Mononuclear cell (primary cell): ENCODE results near the gene TNFSF10. TPM values are rescaled to one million over a fixed set of nuclear protein-coding genes. Genes with fewer than 3 reads are reported as not detected.
"Not testable (repeated sequence)": the region's sequence is repeated elsewhere in the genome, so short reads cannot be mapped to it uniquely, and the experiment has no call there.

ENCODE experiments used
- H3K27me3 ChIP-seq: 2 replicates; pipeline ENCODE4 v1.6.0; 2011; ENCODE audit warnings: low read length, control low read depth; ENCODE audit not compliant: insufficient read depth
- H3K4me1 ChIP-seq: 2 replicates; pipeline ENCODE4 v1.5.1; 2011; ENCODE audit warnings: mild to moderate bottlenecking, low read length, control low read depth; ENCODE audit not compliant: insufficient read depth
- H3K4me3 ChIP-seq: 2 replicates; pipeline ENCODE4 v1.5.1; 2011; ENCODE audit warnings: mild to moderate bottlenecking, low read length, moderate library complexity
- H3K9me3 ChIP-seq: 2 replicates; pipeline ENCODE4 v1.5.1; 2011; ENCODE audit warnings: low read depth, mild to moderate bottlenecking, control low read depth, low read length
- total RNA-seq: library from RNA; depleted of rRNA; stranded (reverse); fragments of >200 nt; gene quantifications from one replicate; pipeline ENCODE4 v1.2.3, GENCODE V29; 2012

The TNFSF10 gene
- total RNA-seq, 1 donor, result 20.6 TPM

DNA sequence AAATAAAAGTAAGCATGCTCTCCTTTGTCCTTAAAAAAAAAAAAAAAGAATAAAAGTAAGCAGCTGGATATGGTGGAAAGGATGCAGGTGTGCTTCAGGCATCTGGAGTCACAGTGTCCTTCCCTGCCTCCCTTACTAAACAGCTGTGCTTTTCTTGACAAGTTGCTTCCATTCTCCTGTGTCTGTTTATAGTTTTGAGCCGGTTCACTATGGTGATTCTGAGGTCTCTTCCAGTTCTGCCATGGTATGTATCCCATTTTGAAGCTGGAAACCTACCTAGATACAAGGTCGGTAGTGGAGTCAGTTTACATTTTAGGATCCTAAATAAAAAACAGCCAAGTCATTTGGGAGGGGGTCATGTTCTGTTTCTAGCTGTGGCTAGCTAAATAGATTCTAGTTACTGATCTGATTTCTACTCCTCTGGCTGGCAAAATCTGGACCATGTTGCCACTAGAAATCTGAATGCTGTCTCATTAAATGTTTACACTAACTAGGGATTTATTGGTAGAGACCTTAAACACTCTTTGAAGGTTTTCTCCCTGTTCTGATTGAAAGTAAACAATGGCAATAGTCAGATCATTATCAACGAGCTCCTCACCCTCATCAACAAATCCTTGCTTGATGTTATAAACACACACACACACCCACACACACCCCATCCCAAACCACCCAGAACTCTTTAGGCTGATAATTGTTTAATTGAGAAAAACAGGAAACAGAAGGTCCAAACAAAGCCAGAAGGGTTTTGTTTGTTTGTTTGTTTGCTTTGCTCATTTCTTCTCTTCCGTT lies 7.9 kb downstream of the TNFSF10 start:
- H3K4me3 ChIP-seq, result no peak overlapping the region
- no peaks in the 10 kb centered on the region for H3K27me3 ChIP-seq
- H3K4me1 ChIP-seq, result peaks cover 95% of the 10 kb centered on the region
- H3K9me3 ChIP-seq, result no peaks in the 10 kb centered on the region

DNA sequence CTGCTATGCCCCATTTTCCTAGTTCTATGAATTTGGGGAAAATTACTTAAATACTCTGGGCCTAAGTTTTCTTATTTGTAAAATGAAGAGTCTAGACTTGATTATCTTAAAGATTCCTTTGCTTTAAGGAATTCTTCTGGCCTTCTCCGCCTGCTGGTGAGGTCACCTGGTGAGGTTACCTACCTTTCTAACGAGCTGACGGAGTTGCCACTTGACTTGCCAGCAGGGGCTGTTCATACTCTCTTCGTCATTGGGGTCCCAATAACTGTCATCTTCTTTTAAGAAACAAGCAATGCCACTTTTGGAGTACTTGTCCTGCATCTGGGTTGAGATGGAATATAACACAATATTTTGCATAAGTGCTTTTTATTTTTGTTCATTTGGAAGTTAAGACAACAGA lies 8.6 kb downstream of the TNFSF10 start:
- Histone ChIP-seq H3K4me3 (no peak overlapping the region), H3K9me3 (no peaks in the 10 kb centered on the region), H3K4me1 (peaks cover 91% of the 10 kb centered on the region), H3K27me3 (no peaks in the 10 kb centered on the region)

DNA sequence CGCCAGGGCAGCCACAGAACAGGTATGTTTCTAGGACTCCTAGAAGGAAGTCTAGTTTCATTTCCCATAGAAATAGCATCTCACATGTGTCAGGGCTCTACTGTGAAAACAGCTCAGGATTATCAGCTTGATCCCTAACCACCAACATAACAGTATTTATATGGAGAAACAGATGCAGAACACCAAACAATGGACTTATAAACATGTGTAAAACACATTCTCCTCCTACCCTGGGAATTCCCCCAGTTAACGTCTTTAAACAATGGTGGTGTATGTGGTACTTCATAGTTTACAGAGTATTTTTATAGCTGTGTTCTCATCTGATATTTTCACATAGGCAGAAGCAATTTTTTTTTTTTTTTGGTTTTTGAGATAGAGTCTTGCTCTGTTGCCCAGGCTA lies 9.7 kb downstream of the TNFSF10 start:
- H3K4me3 ChIP-seq, result no peak overlapping the region
- H3K27me3 ChIP-seq, result no peaks in the 10 kb centered on the region
- H3K9me3 ChIP-seq, result no peaks in the 10 kb centered on the region
- peaks cover 83% of the 10 kb centered on the region for H3K4me1 ChIP-seq

DNA sequence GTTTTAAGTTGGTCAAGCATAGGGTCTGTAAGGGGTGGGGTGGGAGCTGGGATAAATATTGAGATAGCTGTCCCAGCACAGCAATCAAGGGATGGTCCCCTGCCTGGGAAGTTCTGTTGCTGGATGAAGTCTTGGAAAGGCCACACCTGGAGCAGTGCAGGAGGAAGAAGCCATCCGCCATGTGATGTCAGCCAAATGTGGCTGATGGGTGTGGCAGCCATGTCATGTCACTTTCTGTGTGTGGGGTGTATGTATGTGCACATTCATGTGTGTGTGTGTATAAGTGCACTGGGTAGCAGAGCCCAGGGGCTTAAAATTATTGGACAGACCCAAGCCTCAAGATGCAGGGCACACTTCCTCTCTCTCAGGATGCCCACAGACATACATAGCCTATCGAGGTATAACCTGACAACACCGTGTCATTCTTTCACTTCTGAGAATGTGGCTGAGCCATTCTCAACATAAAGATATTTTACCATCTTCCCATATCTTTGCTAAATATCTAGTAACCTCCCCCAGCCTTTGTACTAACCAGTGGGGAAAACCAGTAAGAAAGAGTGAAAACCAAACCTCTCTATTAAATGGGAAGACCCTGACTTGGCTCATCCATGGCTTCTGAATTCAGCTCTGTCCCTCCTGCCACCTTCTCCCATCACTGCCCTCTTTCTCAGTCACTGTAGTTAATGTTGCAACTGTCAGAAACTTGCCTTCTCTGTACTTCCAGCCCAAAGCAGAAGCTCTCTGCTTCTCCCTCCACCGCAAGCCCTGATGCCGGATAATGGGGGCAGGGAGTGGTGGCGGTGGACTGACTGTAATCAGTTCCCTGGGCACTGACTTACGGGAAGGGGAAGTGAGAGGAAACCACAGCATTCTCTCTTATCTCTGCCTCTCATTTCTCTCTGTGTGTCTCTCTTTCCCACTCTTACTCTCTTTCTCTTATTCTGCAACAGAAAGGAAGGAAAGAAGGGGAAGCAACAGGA lies 11.2 kb downstream of the TNFSF10 start:
- Histone ChIP-seq H3K9me3 (no peaks in the 10 kb centered on the region), H3K4me3 (peak overlapping the region; percentile 5), H3K27me3 (no peaks in the 10 kb centered on the region), H3K4me1 (peaks cover 70% of the 10 kb centered on the region)

DNA sequence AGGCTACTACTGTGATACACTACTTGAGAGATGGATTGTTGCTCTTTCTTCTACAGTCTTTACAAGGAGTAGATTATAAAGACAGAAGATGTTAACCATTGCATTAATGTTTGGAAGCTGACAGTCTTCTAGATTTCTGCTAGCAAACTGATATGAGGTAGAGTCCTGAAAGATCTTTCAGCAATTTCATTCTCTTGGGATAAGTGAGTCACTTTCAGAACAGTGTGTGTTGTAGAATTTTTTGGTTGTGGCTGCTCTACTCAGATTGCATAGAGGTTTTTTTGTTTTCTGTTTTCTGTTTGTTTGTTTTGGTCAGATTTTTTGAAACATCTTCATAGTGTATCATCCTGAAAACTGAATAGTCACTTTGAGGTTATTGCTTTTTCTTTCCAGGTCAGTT lies 17.1 kb downstream of the TNFSF10 start:
- Histone ChIP-seq H3K27me3 (no peaks in the 10 kb centered on the region), H3K9me3 (peaks cover 6% of the 10 kb centered on the region), H3K4me3 (no peak overlapping the region), H3K4me1 (peaks cover 10% of the 10 kb centered on the region)

DNA sequence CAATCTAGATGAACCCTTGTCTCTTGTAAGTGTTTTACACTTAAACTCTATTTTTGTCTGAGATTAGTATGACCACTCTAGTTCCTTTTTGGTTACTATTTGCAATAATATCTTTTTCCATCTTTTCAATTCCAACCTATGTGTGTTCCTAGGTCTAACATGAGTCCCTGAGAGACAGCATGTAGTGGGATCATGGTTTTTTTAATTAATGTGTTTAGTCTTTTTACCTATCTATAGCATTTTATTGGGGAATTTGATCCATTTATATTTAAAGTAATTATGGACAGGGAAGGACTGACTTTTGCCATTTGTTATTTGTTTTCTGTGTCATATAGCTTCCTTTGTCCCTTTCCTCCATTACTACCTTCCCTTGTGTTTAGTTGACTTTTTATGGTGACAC lies 21.7 kb downstream of the TNFSF10 start:
- peaks cover 6% of the 10 kb centered on the region for H3K9me3 ChIP-seq
- H3K27me3 ChIP-seq, result no peaks in the 10 kb centered on the region
- H3K4me3 ChIP-seq, result no peak overlapping the region
- H3K4me1 ChIP-seq, result no peaks in the 10 kb centered on the region

DNA sequence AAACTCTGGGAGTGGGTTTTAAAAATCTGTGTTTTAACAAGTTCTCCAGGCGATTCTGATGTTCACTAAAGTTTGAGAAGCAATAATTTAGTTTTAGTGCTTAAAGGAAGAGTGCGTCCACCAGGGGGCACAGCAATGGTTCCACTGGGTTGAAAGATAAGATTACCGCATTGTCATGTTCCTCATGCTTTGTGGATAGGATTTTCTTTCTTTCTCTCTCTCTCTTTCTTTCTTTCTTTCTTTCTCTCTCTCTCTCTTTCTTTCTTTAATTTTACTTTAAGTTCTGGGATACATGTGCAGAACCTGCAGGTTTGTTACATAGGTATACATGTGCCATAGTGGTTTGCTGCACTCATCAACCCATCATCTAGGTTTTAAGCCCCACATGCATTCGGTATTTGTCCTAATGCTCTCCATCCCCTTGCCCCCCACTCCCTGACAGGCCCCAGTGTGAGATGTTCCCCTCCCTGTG lies 33.0 kb downstream of the TNFSF10 start:
- not testable (repeated sequence) for H3K4me3 ChIP-seq, H3K4me1 ChIP-seq, H3K9me3 ChIP-seq, H3K27me3 ChIP-seq

DNA sequence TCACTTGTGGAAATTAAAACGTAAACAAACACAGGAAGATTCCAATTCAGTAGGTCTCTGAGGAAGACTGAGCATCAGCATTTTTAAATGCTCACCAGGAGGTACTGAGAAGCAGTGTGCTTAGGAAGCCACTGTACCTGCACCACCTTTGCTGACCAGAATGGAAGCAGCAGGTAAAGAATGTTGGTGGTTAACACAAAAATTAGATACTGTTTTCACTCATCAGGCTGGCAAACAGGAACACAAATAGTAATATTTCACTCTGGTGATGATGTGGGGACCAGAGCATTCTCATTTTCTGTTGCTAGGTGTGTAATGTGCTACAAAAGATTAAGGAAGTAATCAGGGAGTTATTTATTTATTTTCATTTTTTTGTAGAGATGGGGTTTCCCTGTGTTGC lies 45.1 kb downstream of the TNFSF10 start:
- Histone ChIP-seq H3K27me3 (no peaks in the 10 kb centered on the region), H3K4me3 (no peak overlapping the region), H3K9me3 (no peaks in the 10 kb centered on the region), H3K4me1 (no peaks in the 10 kb centered on the region)

DNA sequence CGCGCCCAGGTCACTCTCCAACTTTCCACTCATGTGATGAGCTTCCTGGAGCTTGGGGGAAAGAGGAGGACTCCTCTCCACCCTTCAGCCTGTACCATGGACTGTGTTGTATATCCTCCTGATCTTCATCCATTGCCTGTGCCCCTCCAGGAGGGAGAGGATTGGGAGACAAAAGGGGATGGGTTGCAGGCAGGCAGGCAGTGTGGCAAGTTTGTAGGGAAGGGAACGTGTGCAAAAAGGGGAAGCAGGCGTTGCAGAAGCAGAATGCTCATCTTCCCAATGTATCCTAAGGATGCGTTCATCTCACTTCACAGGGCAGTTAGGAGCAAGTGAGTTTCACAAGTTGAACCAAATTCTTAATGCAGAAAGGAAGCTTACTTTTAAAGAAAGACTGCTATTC lies 46.9 kb downstream of the TNFSF10 start:
- peaks cover under 1% of the 10 kb centered on the region for H3K27me3 ChIP-seq
- H3K4me3 ChIP-seq, result no peak overlapping the region
- no peaks in the 10 kb centered on the region for H3K4me1 ChIP-seq
- no peaks in the 10 kb centered on the region for H3K9me3 ChIP-seq

DNA sequence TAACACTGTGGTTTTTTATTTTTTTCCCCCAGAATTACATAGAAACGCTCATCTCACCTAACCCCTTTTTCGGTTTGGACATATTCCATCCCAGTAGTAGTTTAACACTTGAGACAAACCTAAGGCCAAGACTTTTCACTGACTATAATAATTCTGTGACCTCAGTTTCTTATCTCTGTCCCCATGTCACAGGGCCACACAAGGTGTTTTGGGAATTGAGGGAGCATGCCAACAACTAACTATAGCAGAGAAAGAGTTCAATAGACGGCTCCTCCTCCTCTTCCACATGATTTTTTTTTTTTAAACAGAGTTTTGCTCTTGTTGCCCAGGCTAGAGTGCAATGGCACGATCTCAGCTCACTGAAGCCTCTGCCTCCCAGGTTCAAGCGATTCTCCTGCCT lies 47.5 kb downstream of the TNFSF10 start:
- Histone ChIP-seq H3K4me3 (no peak overlapping the region), H3K9me3 (no peaks in the 10 kb centered on the region), H3K27me3 (peaks cover 5% of the 10 kb centered on the region), H3K4me1 (no peaks in the 10 kb centered on the region)

DNA sequence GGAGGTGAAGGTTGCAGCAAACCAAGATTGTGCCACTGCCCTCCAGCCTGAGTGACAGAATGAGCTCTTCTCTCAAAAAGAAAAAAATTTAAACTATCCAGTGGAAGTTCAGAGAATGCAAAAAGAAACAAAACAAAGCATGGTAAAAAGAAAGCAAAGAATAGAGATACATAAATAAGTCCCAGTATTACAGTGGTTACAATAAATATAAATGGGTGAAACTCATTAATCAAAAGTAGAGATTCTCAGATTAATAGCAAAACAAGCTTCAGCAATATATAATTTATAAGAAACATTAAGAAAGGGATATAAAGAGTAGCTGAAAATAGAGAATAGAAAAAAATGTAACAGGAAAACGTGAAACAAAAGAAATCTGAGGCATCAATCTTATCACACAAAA lies 51.3 kb downstream of the TNFSF10 start:
- Histone ChIP-seq H3K4me3 (no peak overlapping the region), H3K27me3 (peaks cover 19% of the 10 kb centered on the region), H3K9me3 (no peaks in the 10 kb centered on the region), H3K4me1 (no peaks in the 10 kb centered on the region)

DNA sequence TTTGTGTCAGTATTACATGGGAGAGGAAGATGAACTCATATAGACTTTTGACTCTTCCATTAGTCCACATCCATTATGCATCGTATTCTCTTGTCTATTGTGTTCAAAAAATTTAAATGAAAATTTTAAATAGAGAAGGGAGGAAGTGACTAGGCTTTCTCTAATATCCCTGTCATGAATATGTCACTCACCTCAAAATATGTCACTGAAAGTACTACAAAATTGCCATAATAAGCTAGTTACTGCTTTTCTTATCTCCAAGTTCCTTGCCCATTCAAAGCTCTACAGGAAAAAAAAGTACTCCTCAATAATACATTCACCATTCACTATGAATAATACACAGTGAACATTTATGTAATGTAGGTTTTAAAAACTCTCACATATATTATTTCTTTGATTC lies 52.6 kb downstream of the TNFSF10 start:
- Histone ChIP-seq H3K9me3 (no peaks in the 10 kb centered on the region), H3K4me3 (no peak overlapping the region), H3K27me3 (peaks cover 19% of the 10 kb centered on the region), H3K4me1 (no peaks in the 10 kb centered on the region)

DNA sequence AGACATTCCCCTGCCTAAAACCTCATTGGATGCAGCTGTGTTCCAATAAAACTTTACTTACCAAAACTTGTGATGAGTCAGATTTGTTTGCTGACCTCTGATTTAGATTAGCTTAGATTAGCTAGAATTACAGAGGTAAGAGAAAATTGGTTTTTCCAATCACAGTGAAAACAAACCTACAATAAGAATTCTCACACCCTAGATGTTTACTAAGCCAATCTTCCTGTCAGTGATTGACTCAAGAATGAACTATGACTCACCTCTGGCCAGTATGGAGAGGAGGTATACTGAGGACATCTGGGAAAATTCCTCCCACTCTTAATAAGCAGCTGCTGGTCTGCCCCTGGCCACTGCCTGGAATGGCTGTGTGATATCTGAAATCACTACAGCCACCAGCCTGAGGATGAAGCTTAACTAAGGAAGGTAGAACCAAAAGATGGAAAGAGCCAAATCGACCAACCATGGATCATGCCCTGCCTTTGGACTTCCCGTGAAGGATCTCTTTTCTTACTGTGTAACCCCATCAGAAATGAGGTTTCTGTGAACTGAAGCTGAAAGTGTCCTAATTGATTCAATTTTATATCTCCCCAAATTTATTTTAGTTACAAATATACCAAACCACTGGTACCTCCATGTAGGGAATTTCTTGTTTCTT lies 55.9 kb downstream of the TNFSF10 start:
- H3K9me3 ChIP-seq, result no peaks in the 10 kb centered on the region
- no peaks in the 10 kb centered on the region for H3K4me1 ChIP-seq
- peaks cover 19% of the 10 kb centered on the region for H3K27me3 ChIP-seq
- no peak overlapping the region for H3K4me3 ChIP-seq

DNA sequence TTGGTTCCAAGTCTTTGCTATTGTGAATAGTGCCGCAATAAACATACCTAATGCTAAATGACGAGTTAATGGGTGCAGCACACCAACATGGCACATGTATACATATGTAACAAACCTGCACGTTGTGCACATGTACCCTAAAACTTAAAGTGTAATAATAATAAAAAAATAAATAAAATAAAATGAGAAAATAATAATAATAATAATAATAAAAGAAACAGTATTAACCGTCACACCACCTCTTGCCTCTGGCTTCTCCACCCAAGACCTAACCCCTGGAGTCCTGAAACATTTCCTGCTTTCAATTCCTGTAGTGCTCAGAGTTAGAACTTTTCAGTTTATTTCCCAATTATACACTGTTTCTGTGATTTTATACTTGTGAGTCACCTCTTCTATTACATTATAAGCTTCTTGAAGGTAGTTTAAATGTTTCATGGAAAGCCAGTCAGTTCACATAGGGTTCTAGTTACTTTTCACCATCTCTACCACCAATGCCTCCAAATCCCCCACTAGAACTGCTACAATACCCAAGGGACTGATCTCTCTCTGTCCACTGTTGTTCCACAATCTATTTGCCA lies 56.6 kb downstream of the TNFSF10 start:
- H3K9me3 ChIP-seq, result no peaks in the 10 kb centered on the region
- H3K4me1 ChIP-seq, result no peaks in the 10 kb centered on the region
- H3K27me3 ChIP-seq, result peaks cover 19% of the 10 kb centered on the region
- H3K4me3 ChIP-seq, result no peak overlapping the region

DNA sequence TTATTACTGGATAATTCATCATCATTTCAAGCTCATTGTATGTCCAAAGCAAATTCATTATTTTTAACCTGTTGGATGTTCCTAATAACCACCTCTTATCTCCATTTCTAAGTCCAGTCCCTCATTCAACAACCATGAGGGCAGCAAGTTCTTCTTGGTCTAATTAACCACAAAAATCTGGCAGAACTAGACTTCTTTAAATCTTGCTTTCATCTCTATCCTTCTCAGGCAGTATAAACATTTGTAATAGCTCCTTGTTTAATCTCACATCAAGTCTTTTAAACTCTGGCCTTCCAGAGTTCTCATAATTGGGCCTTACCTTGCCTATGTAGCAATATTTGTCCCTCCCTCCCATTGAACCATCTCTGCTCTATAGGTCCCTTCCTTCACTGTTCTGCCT lies 57.9 kb downstream of the TNFSF10 start:
- H3K9me3 ChIP-seq, result no peaks in the 10 kb centered on the region
- H3K27me3 ChIP-seq, result peaks cover 13% of the 10 kb centered on the region
- no peaks in the 10 kb centered on the region for H3K4me1 ChIP-seq
- H3K4me3 ChIP-seq, result no peak overlapping the region
